H1 (cell line): ENCODE results near the gene ITPK1. TPM values are rescaled to one million over a fixed set of nuclear protein-coding genes. Genes with fewer than 3 reads are reported as not detected.

Experiments used
- CTCF ChIA-PET: fragments of 300-600 bp; sonication (Branson Sonifier 250); formaldehyde crosslinking; loops from one replicate; lab custom pipeline; 2021; ENCODE audit not compliant: partially characterized antibody; lab: Charles Lee
- POLR2A ChIA-PET: fragments of 300-600 bp; sonication (Branson Sonifier 250); formaldehyde crosslinking; loops from one replicate; lab custom pipeline; 2021; ENCODE audit warnings: inconsistent platforms; ENCODE audit not compliant: partially characterized antibody; lab: Charles Lee
- DNase-seq, 2 experiments: peaks; one replicate each; pipeline versions ENCODE4 v3.0.0 to v3.0.0-alpha.2; 2010 to 2022; ENCODE audit warnings: low spot score in 2 of 2, low read depth in 1 of 2, mixed read lengths in 1 of 2
- FAIRE-seq: peaks from 2 replicates; lab custom pipeline; 2011; peaks lifted over from hg19 to GRCh38; lab: Jason Lieb, UNC
- H2AFZ ChIP-seq: 2 replicates; pipeline ENCODE4 v1.8.1; 2012; ENCODE audit warnings: low read length, inconsistent platforms
- H2AK5ac ChIP-seq: 2 replicates; pipeline ENCODE4 v1.6.1; 2013; ENCODE audit warnings: low read depth, low read length
- H2BK120ac ChIP-seq: replicated peaks from 2 replicates; pipeline ENCODE3; 2013; ENCODE audit warnings: low read depth, low read length, inconsistent platforms
- H2BK12ac ChIP-seq: 2 replicates; pipeline ENCODE4 v1.6.1; 2013; ENCODE audit warnings: low read depth, low read length
- H2BK15ac ChIP-seq: 2 replicates; pipeline ENCODE4 v1.6.1; 2013; ENCODE audit warnings: low read length
- H2BK20ac ChIP-seq: 2 replicates; pipeline ENCODE4 v1.6.1; 2013; ENCODE audit warnings: low read length
- H2BK5ac ChIP-seq: 2 replicates; pipeline ENCODE4 v1.6.1; 2013; ENCODE audit warnings: low read depth, low read length
- H3K14ac ChIP-seq: 2 replicates; pipeline ENCODE4 v1.6.1; 2013; ENCODE audit warnings: inconsistent platforms; ENCODE audit not compliant: insufficient read length
- H3K18ac ChIP-seq: 2 replicates; pipeline ENCODE4 v1.6.1; 2013; ENCODE audit warnings: low read length; ENCODE audit errors: extremely low read depth
- H3K23ac ChIP-seq: 2 replicates; pipeline ENCODE4 v1.6.1; 2013; ENCODE audit warnings: inconsistent platforms; ENCODE audit not compliant: insufficient read length
- H3K23me2 ChIP-seq: 2 replicates; pipeline ENCODE4 v1.6.1; 2013; ENCODE audit warnings: low read depth, low read length
- H3K27ac ChIP-seq: 2 replicates; pipeline ENCODE4 v1.6.1; 2011; ENCODE audit warnings: low read depth, low read length, inconsistent platforms
- H3K27me3 ChIP-seq, 4 experiments: replicated peaks in 1 of 4; 1 replicate in 1 of 4; 2 replicates in 3 of 4; pipeline versions ENCODE4 v1.6.1 to v1.8.1; 2011 to 2013; ENCODE audit warnings: low read length in 3 of 4, mild to moderate bottlenecking in 3 of 4, inconsistent platforms in 2 of 4, mixed read lengths in 2 of 4, moderate library complexity in 1 of 4; ENCODE audit not compliant: control insufficient read depth in 3 of 4, insufficient read depth in 3 of 4; ENCODE audit errors: extremely low read depth in 1 of 4
- H3K36me3 ChIP-seq, 4 experiments: 2 replicates each; pipeline versions ENCODE4 v1.6.1 to v1.8.1; 2011 to 2013; ENCODE audit warnings: mild to moderate bottlenecking in 4 of 4, low read length in 3 of 4, moderate library complexity in 2 of 4, control low read depth in 1 of 4, inconsistent platforms in 1 of 4; ENCODE audit not compliant: insufficient read depth in 4 of 4, control insufficient read depth in 2 of 4
- H3K4ac ChIP-seq: replicated peaks from 2 replicates; pipeline ENCODE3; 2013; ENCODE audit warnings: low read length, low read depth, mixed read lengths, inconsistent platforms; ENCODE audit not compliant: insufficient read length
- H3K4me1 ChIP-seq, 4 experiments: replicated peaks in 1 of 4; 1 replicate in 1 of 4; 2 replicates in 3 of 4; pipeline versions ENCODE4 v1.6.1 to v1.8.1; 2011 to 2013; ENCODE audit warnings: low read length in 3 of 4, inconsistent platforms in 2 of 4, mixed read lengths in 1 of 4; ENCODE audit not compliant: insufficient read depth in 4 of 4, control insufficient read depth in 3 of 4
- H3K4me2 ChIP-seq, 2 experiments: 2 replicates each; pipeline versions ENCODE4 v1.6.1 to v1.8.1; 2011 to 2013; ENCODE audit warnings: low read depth in 2 of 2, low read length in 2 of 2, control low read depth in 1 of 2, inconsistent platforms in 1 of 2, mild to moderate bottlenecking in 1 of 2; ENCODE audit not compliant: insufficient read depth in 1 of 2
- H3K4me3 ChIP-seq, 4 experiments: fragments of 200-600, 300-600 bp in 1 of 4; sonication (generic), shearing (Covaris generic), sonication (Bioruptor Twin) in 1 of 4; 2 replicates each; pipeline versions ENCODE4 v1.5.1 to v1.8.1; 2011 to 2016; ENCODE audit warnings: low read length in 4 of 4, low read depth in 3 of 4, control low read depth in 2 of 4, inconsistent platforms in 2 of 4, mild to moderate bottlenecking in 2 of 4, mixed read lengths in 1 of 4, moderate library complexity in 1 of 4; ENCODE audit not compliant: insufficient read depth in 2 of 4; ENCODE audit errors: extremely low read depth in 1 of 4
- H3K56ac ChIP-seq: replicated peaks from 2 replicates; pipeline ENCODE3; 2013; ENCODE audit warnings: low read depth, mild to moderate bottlenecking, mixed read lengths, low read length, inconsistent platforms; ENCODE audit not compliant: insufficient read length
- H3K79me1 ChIP-seq: 2 replicates; pipeline ENCODE4 v1.6.1; 2013; ENCODE audit warnings: low read depth, low read length, control low read depth
- H3K79me2 ChIP-seq, 2 experiments: 2 replicates each; pipeline versions ENCODE4 v1.6.1 to v1.8.1; 2012 to 2013; ENCODE audit warnings: low read length in 2 of 2, mild to moderate bottlenecking in 2 of 2, inconsistent platforms in 1 of 2; ENCODE audit not compliant: insufficient read depth in 2 of 2, control insufficient read depth in 1 of 2
- H3K9ac ChIP-seq, 4 experiments: replicated peaks in 1 of 4; 1 replicate in 1 of 4; 2 replicates in 3 of 4; pipeline versions ENCODE4 v1.6.1 to v1.8.1; 2011 to 2013; ENCODE audit warnings: low read depth in 3 of 4, low read length in 3 of 4, control low read depth in 2 of 4, mild to moderate bottlenecking in 2 of 4, moderate library complexity in 2 of 4, inconsistent platforms in 1 of 4; ENCODE audit errors: extremely low read depth in 1 of 4
- H3K9me3 ChIP-seq, 2 experiments: 2 replicates each; pipeline versions ENCODE4 v1.6.1 to v1.8.1; 2012 to 2013; ENCODE audit warnings: mild to moderate bottlenecking in 2 of 2, moderate library complexity in 2 of 2, control low read depth in 1 of 2, inconsistent platforms in 1 of 2, low read depth in 1 of 2, low read length in 1 of 2, mixed read lengths in 1 of 2; ENCODE audit not compliant: insufficient read depth in 2 of 2
- H4K20me1 ChIP-seq, 2 experiments: replicated peaks in 1 of 2; 2 replicates each; pipeline versions ENCODE3 to v1.8.1; 2011 to 2013; ENCODE audit warnings: inconsistent platforms in 2 of 2, low read length in 2 of 2, mild to moderate bottlenecking in 1 of 2; ENCODE audit not compliant: insufficient read depth in 2 of 2, control insufficient read depth in 1 of 2
- H4K5ac ChIP-seq: 2 replicates; pipeline ENCODE4 v1.6.1; 2013; ENCODE audit warnings: low read length, low read depth, mixed read lengths, inconsistent platforms; ENCODE audit not compliant: insufficient read length
- H4K8ac ChIP-seq: 2 replicates; pipeline ENCODE4 v1.8.0; 2013; ENCODE audit warnings: mild to moderate bottlenecking, moderate library complexity, low read length, inconsistent platforms; ENCODE audit not compliant: insufficient read depth; ENCODE audit errors: extremely low read depth
- H4K91ac ChIP-seq: replicated peaks from 2 replicates; pipeline ENCODE3; 2013; ENCODE audit warnings: low read length, mixed read lengths, inconsistent platforms; ENCODE audit not compliant: insufficient read length
- CTCF ChIP-seq, 3 experiments: IDR thresholded peaks; 1 replicate in 2 of 3; 2 replicates in 1 of 3; pipeline versions ENCODE4 v1.5.1 to v1.6.1; 2011; ENCODE audit warnings: low read length in 3 of 3, mild to moderate bottlenecking in 3 of 3, inconsistent platforms in 2 of 3, low read depth in 1 of 3, moderate library complexity in 1 of 3; ENCODE audit not compliant: insufficient read depth in 1 of 3; ENCODE audit errors: control extremely low read depth in 1 of 3
- RAD21 ChIP-seq, 2 experiments: IDR thresholded peaks in 1 of 2; conservative IDR thresholded peaks in 1 of 2; 2 replicates each; pipeline ENCODE4 v1.6.1; 2011; ENCODE audit warnings: low read depth in 2 of 2, low read length in 2 of 2, improper control_type of control experiment in 1 of 2, inconsistent platforms in 1 of 2, mild to moderate bottlenecking in 1 of 2, moderate library complexity in 1 of 2
- RBBP5 ChIP-seq: IDR thresholded peaks from 2 replicates; pipeline ENCODE4 v1.7.1; 2012; ENCODE audit warnings: low read depth, mild to moderate bottlenecking, inconsistent platforms, low read length, moderate library complexity, borderline replicate concordance
- SIRT6 ChIP-seq: IDR thresholded peaks from one replicate; pipeline ENCODE4 v1.7.1; 2012; ENCODE audit warnings: low read length, inconsistent platforms
- USF2 ChIP-seq: IDR thresholded peaks from 2 replicates; pipeline ENCODE4 v1.6.1; 2011; ENCODE audit warnings: low read length, improper control_type of control experiment
- WGBS, 2 experiments: shearing (Covaris generic) in 1 of 2; methylation state at CpG; one replicate each; pipeline versions ENCODE4 v1.1.6 to v1.1.7; 2013 to 2015; ENCODE audit warnings: low lambda C conversion rate in 2 of 2, mixed read lengths in 2 of 2, inconsistent platforms in 1 of 2, low coverage in 1 of 2, missing lambda C conversion rate in 1 of 2; ENCODE audit not compliant: insufficient replicate concordance in 2 of 2, insufficient coverage in 1 of 2, insufficient read length in 1 of 2; ENCODE audit errors: extremely low coverage in 1 of 2, missing lambda C conversion rate in 1 of 2; 5-methylcytosine and 5-hydroxymethylcytosine counted together
- polyA plus RNA-seq, 7 experiments: library from polyadenylated mRNA; depleted of rRNA in 3 of 7; stranded (reverse) in 5 of 7; unstranded in 2 of 7; fragments of >200 nt in 5 of 7; fragments of 200-250 nt in 2 of 7; gene quantifications; 1 replicate in 5 of 7; 2 replicates in 1 of 7; 4 replicates in 1 of 7; pipeline versions ENCODE4 v1.2.1 to v1.2.3, GENCODE V29; 2011 to 2013; ENCODE audit warnings: missing spikeins in 2 of 7, mixed read lengths in 2 of 7
- total RNA-seq: library from RNA; stranded (reverse); fragmentation: NEBNext Ultra II Directional; extraction: Animal tissue kit (Norgen Biotek cat#: 25700); gene quantifications from 2 replicates; pipeline ENCODE4 v1.2.1, GENCODE V29; 2021

Gene ITPK1
- total and polyA plus RNA-seq, 2 of the 8 experiments (the other 6 are each of a cell fraction or from before 2014, with no cell fraction given), result 108 to 143 TPM

GRCh38 chr14:93106541-93107156, 9.1 kb downstream of the ITPK1 start:
- H3K79me1 ChIP-seq, result peaks cover 21% of the 10 kb centered on the region
- ChIA-PET POLR2A (no interaction called here), CTCF (interaction anchor here (0.7 to 13.8 kb wide), 12 partner anchors 7 to 155 kb away, joined by 3 to 128 read pairs (median 4); no protein-coding TSS in a partner anchor)
- no peak overlapping the region for H2BK12ac ChIP-seq
- no peak overlapping the region for H2BK20ac ChIP-seq
- FAIRE-seq, result no peak
- no peak overlapping the region for H3K18ac ChIP-seq
- H4K91ac ChIP-seq, result no peak overlapping the region
- H2AFZ ChIP-seq, result no peak overlapping the region
- no peaks in the 10 kb centered on the region for H3K9me3 ChIP-seq
- no peak overlapping the region for H3K4me3 ChIP-seq
- H3K56ac ChIP-seq, result no peak overlapping the region
- peaks cover 17 to 31% of the 10 kb centered on the region in 2 experiments for H4K20me1 ChIP-seq
- H3K14ac ChIP-seq, result no peak overlapping the region
- H4K8ac ChIP-seq, result peak overlapping the region; percentile 38; the same call in 1 of the 2 replicates
- no peak overlapping the region for H3K4me2 ChIP-seq
- no peak overlapping the region; the same call in 1 of the 2 replicates for H2BK5ac ChIP-seq
- no peak overlapping the region for H3K9ac ChIP-seq
- no peaks in the 10 kb centered on the region for H3K27me3 ChIP-seq
- DNase-seq, result no peak
- peaks cover 10 to 95% of the 10 kb centered on the region in 2 experiments; a peak in 3 of 4 replicates for H3K79me2 ChIP-seq
- no peak overlapping the region for H3K23ac ChIP-seq
- no peak overlapping the region for H3K27ac ChIP-seq
- no peak overlapping the region for H2BK15ac ChIP-seq
- 91% methylated on average over 6 of the region's 6 CpGs; no CpG with 5 or more reads in 1 of the 2 experiments for WGBS, 2 experiments
- H2BK120ac ChIP-seq, result no peak overlapping the region
- no peaks in the 10 kb centered on the region for H3K23me2 ChIP-seq
- no peaks in the 10 kb centered on the region for H3K36me3 ChIP-seq
- no peak overlapping the region for H3K4ac ChIP-seq
- H2AK5ac ChIP-seq, result no peak overlapping the region
- no peak overlapping the region for H4K5ac ChIP-seq
- peaks cover 8 to 18% (median 13%) of the 10 kb centered on the region in 4 experiments for H3K4me1 ChIP-seq
- TF ChIP-seq CTCF (IDR thresholded peaks at IDR 0.05; ENCODE audit: control extremely low read depth in 1 of 3, insufficient read depth in 1 of 3, low read depth in 1 of 3, low read length in 3 of 3), result no peak
- TF ChIP-seq USF2, result no peak
- no peak for TF ChIP-seq RBBP5
- TF ChIP-seq RAD21 (IDR thresholded peaks at IDR 0.05 in 1 of 2, conservative IDR thresholded peaks at IDR 0.05 in 1 of 2; ENCODE audit: low read depth in 2 of 2, low read length in 2 of 2), result no peak
- no peak for TF ChIP-seq SIRT6
